OCI-LY7 (cell line): ENCODE measurements around the gene CFC1B. TPM values are rescaled to one million over a fixed set of nuclear protein-coding genes. Genes with fewer than 3 reads are reported as not detected.
"Not testable (repeated sequence)": the region's sequence is repeated elsewhere in the genome, so short reads cannot be mapped to it uniquely, and the experiment has no call there.

Experiments
- BruUV-seq: library from RNA; stranded (reverse); fragments of 400-500 nt; replicated peaks from 2 replicates; lab custom pipeline; 2021; lab: Mats Ljungman, UMichigan
- CTCF ChIA-PET: fragments of 300-600 bp; sonication (Branson Sonifier 250); formaldehyde crosslinking; loops from one replicate; lab custom pipeline; 2022; ENCODE audit warnings: antibody characterized with exemption; ENCODE audit not compliant: unreplicated experiment; lab: Charles Lee
- POLR2A ChIA-PET: fragments of 300-600 bp; sonication (Branson Sonifier 250); formaldehyde crosslinking; loops from one replicate; lab custom pipeline; 2022; ENCODE audit warnings: antibody characterized with exemption; lab: Charles Lee
- DNase-seq: peaks from one replicate; pipeline ENCODE4 v3.0.0-alpha.2; 2015; ENCODE audit warnings: low spot score
- H2AFZ ChIP-seq: fragments of 200-600 bp; sonication (generic), shearing (Covaris generic); 2 replicates; pipeline ENCODE4 v1.6.1; 2014; ENCODE audit warnings: mild to moderate bottlenecking, antibody characterized with exemption, low read length, moderate library complexity
- H3K27ac ChIP-seq: fragments of 200-600 bp; sonication (generic); 2 replicates; pipeline ENCODE4 v1.5.1; 2014; ENCODE audit warnings: mixed run types, low read depth, mild to moderate bottlenecking, moderate library complexity, low read length, inconsistent platforms; ENCODE audit not compliant: poor library complexity, severe bottlenecking
- H3K36me3 ChIP-seq: fragments of 200-600 bp; sonication (generic); 2 replicates; pipeline ENCODE4 v1.6.1; 2014; ENCODE audit warnings: mild to moderate bottlenecking, antibody characterized with exemption, low read length, moderate library complexity, mixed read lengths; ENCODE audit not compliant: insufficient read depth
- H3K4me1 ChIP-seq: fragments of 200-600 bp; sonication (generic); 2 replicates; pipeline ENCODE4 v1.5.1; 2014; ENCODE audit warnings: mild to moderate bottlenecking, low read length; ENCODE audit not compliant: insufficient read depth, poor library complexity, severe bottlenecking
- H3K4me2 ChIP-seq: fragments of 200-600 bp; sonication (generic); 2 replicates; pipeline ENCODE4 v1.6.1; 2014; ENCODE audit warnings: mild to moderate bottlenecking, low read length
- H3K4me3 ChIP-seq: fragments of 200-600 bp; sonication (generic); 2 replicates; pipeline ENCODE4 v1.5.1; 2014; ENCODE audit warnings: mild to moderate bottlenecking, low read depth, low read length; ENCODE audit not compliant: poor library complexity, severe bottlenecking
- H3K79me2 ChIP-seq: fragments of 200-600 bp; sonication (generic); 2 replicates; pipeline ENCODE4 v1.6.1; 2016; ENCODE audit warnings: low read depth, mild to moderate bottlenecking, low read length, moderate library complexity, mixed read lengths; ENCODE audit not compliant: insufficient read depth
- H3K9me2 ChIP-seq: fragments of 200-600 bp; sonication (generic); 2 replicates; pipeline ENCODE4 v1.6.1; 2016; ENCODE audit warnings: mild to moderate bottlenecking, low read length, mixed read lengths; ENCODE audit not compliant: insufficient read depth
- H3K9me3 ChIP-seq: fragments of 200-600 bp; sonication (generic); 2 replicates; pipeline ENCODE4 v1.6.1; 2014; ENCODE audit warnings: mild to moderate bottlenecking, mixed run types, low read length, mixed read lengths
- H4K20me1 ChIP-seq: fragments of 200-600 bp; sonication (generic); 2 replicates; pipeline ENCODE4 v1.6.1; 2014; ENCODE audit warnings: mild to moderate bottlenecking, antibody characterized with exemption, low read length, moderate library complexity, mixed read lengths; ENCODE audit not compliant: insufficient read depth
- intact Hi-C: fragments of 100-400 bp; cut with micrococcal nuclease; formaldehyde crosslinking; loops from one replicate; pipeline ENCODE4 v1.10.0; 2022; ENCODE audit not compliant: unreplicated experiment
- total RNA-seq, 2 experiments: library from RNA; depleted of rRNA in 1 of 2; stranded (reverse); fragments of >200 nt in 1 of 2; shearing (Covaris generic) in 1 of 2; gene quantifications; 2 replicates each; pipeline ENCODE4 v1.2.3, GENCODE V29; 2014 to 2022

CFC1B gene
- total RNA-seq, 2 experiments from 2014 or later: not detected

DNA sequence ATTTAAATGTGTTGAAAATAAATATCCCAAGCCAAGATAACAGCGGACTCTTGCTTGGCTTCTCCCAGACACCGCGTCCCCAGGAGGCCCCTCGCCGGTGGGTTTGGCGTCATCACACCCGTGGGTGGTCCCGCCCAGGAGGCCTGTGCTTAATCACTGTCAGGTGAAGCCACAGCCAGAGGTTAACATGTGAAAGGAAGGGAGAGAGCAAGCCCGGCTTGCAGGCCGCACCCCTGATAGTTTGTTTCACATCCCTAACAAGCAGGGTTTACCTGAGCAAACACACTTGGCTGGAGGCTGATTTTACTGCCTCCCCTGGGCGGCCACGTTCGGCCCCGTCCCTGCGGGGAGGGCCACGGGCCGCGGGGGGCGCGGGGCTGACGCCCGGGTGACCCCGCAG lies 1.4 kb downstream of the CFC1B start:
- H3K4me3 ChIP-seq, H3K4me2 ChIP-seq, H3K9me3 ChIP-seq, BruUV-seq, POLR2A ChIA-PET, intact Hi-C loops, DNase-seq, CTCF ChIA-PET, H3K9me2 ChIP-seq, H2AFZ ChIP-seq, H3K36me3 ChIP-seq, H4K20me1 ChIP-seq, H3K79me2 ChIP-seq, H3K4me1 ChIP-seq, H3K27ac ChIP-seq: not testable (repeated sequence)

DNA sequence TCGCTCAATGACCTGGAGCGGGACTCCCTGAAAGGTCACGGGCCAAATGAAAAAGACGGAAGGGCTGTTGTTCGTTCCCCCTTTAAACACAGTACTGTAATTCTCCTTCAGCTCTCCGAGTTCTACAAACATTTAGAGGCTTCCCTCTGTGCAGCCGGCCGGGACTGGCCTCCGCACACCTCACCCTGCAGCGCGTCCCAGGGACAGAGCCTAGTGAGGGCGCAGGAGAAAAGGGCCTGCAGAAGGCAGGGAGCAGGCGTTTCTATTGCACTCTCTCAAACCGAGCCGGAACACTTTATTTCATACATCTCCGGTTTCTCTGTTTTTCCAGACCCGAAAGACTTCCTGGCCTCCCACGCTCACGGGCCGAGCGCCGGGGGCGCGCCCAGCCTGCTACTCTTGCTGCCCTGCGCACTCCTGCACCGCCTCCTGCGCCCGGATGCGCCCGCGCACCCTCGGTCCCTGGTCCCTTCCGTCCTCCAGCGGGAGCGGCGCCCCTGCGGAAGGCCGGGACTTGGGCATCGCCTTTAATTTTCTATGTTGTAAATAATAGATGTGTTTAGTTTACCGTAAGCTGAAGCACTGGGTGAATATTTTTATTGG lies 6.4 kb downstream of the CFC1B start:
- POLR2A ChIA-PET, H3K79me2 ChIP-seq, H2AFZ ChIP-seq, intact Hi-C loops, H3K9me3 ChIP-seq, BruUV-seq, H3K27ac ChIP-seq, CTCF ChIA-PET, H3K4me3 ChIP-seq, H4K20me1 ChIP-seq, DNase-seq, H3K36me3 ChIP-seq, H3K4me2 ChIP-seq, H3K9me2 ChIP-seq, H3K4me1 ChIP-seq: not testable (repeated sequence)

DNA sequence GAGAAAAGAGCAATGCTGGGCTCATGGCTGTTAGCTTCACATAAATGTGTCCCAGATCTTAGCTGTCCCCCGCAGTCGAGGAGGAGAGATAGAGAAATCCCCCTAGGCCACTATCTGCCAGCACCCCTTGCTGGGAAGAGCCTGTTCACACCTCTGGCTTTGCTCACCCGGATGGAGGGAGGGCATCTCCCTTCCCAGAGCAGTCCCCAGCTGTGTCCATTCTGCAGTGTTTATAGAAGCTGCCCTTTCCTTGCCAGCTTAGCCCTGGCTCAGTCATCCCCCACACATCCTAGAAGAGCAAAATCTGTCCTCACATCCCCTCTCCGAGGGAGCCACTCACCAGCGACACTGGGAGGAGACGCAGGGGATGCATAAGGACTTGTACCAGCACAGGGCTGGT lies 8.5 kb downstream of the CFC1B start:
- H2AFZ ChIP-seq, H3K9me2 ChIP-seq, BruUV-seq, H4K20me1 ChIP-seq, H3K36me3 ChIP-seq, DNase-seq, H3K79me2 ChIP-seq, POLR2A ChIA-PET, H3K9me3 ChIP-seq, H3K4me2 ChIP-seq, intact Hi-C loops, H3K4me3 ChIP-seq, H3K27ac ChIP-seq, CTCF ChIA-PET, H3K4me1 ChIP-seq: not testable (repeated sequence)

DNA sequence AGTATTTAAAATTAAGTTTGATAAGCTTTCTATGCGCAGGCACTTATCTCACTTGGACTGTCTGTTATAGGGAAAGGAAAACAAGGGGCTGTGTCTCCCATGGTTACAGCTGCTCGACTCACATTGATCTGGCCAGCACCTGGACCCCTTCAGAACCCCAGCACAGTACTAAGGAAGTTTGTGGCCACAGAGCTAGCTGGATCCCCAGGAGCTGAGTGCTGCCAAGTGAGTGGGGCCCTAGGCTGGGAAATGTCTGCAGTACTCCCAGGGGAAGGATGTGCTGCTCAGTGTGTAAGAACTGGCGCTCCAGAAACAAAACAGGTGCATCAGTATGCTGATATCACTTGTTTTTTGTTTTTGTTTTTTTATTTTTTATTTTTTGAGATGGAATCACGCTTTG lies 9.2 kb downstream of the CFC1B start:
- H3K9me2 ChIP-seq, POLR2A ChIA-PET, H3K4me3 ChIP-seq, H3K9me3 ChIP-seq, intact Hi-C loops, CTCF ChIA-PET, H2AFZ ChIP-seq, BruUV-seq, H3K79me2 ChIP-seq, H3K27ac ChIP-seq, DNase-seq, H3K4me1 ChIP-seq, H3K36me3 ChIP-seq, H3K4me2 ChIP-seq, H4K20me1 ChIP-seq: not testable (repeated sequence)

GRCh38 chr2:130531225-130531624 lies 10.2 kb downstream of the CFC1B start:
- H3K4me3 ChIP-seq, CTCF ChIA-PET, H3K4me2 ChIP-seq, H3K9me3 ChIP-seq, BruUV-seq, H3K27ac ChIP-seq, H3K36me3 ChIP-seq, intact Hi-C loops, H3K79me2 ChIP-seq, H3K9me2 ChIP-seq, H4K20me1 ChIP-seq, DNase-seq, H2AFZ ChIP-seq, H3K4me1 ChIP-seq, POLR2A ChIA-PET: not testable (repeated sequence)

- BruUV-seq, CTCF ChIA-PET, H3K4me2 ChIP-seq, H3K79me2 ChIP-seq, DNase-seq, H3K4me3 ChIP-seq, H3K9me2 ChIP-seq, H3K27ac ChIP-seq, H4K20me1 ChIP-seq, POLR2A ChIA-PET, H3K36me3 ChIP-seq, H3K9me3 ChIP-seq, H2AFZ ChIP-seq, H3K4me1 ChIP-seq, intact Hi-C loops: not testable (repeated sequence)
Observed at GRCh38 chr2:130531672-130532071, 10.7 kb downstream of the CFC1B start.
